Right lobe of liver (tissue), 6 donors: ENCODE data around the gene CCDC201. TPM values are rescaled to one million over a fixed set of nuclear protein-coding genes. Genes with fewer than 3 reads are reported as not detected.

Source experiments
- ATAC-seq, 4 donors: fragments of 200-7000 bp; cut with Tn5 transposase; one replicate each; pipeline ENCODE4 v1.9.1; 2020; ENCODE audit warnings: mild to moderate bottlenecking in 4 of 4, moderate library complexity in 4 of 4
- DNase-seq, 3 donors: peaks; one replicate each; pipeline ENCODE4 v3.0.0-alpha.2; 2020
- H3K27ac ChIP-seq, 3 donors: fragments of 200-600 bp; one replicate each; pipeline ENCODE4 v1.8.0; 2022
- H3K27me3 ChIP-seq, 2 donors: fragments of 200-600 bp; one replicate each; pipeline ENCODE4 v1.8.0; 2022
- H3K36me3 ChIP-seq, 4 donors: fragments of 200-600 bp; sonication (generic) in 1 of 4; one replicate each; pipeline versions ENCODE4 v1.5.1 to v1.8.0; 2017 to 2022; ENCODE audit warnings: control low read depth in 1 of 4
- H3K4me1 ChIP-seq, 4 donors: fragments of 200-600 bp; sonication (generic) in 1 of 4; one replicate each; pipeline versions ENCODE4 v1.5.1 to v1.8.0; 2017 to 2022; ENCODE audit warnings: control low read depth in 1 of 4
- H3K4me3 ChIP-seq, 3 donors: fragments of 200-600 bp; one replicate each; pipeline ENCODE4 v1.8.0; 2022
- H3K9me3 ChIP-seq, 4 donors: fragments of 200-600 bp; sonication (generic) in 1 of 4; one replicate each; pipeline versions ENCODE4 v1.5.1 to v1.8.0; 2017 to 2022; ENCODE audit warnings: control low read depth in 1 of 4
- CTCF ChIP-seq, 4 donors: fragments of 200-600 bp in 3 of 4; fragments of 450-650 bp in 1 of 4; IDR thresholded peaks; one replicate each; pipeline versions ENCODE4 v1.5.1 to v1.8.0; 2016 to 2022; ENCODE audit warnings: antibody characterized with exemption in 4 of 4, mild to moderate bottlenecking in 2 of 4
- POLR2A ChIP-seq: fragments of 450-650 bp; IDR thresholded peaks from one replicate; pipeline ENCODE4 v1.6.1; 2017; ENCODE audit warnings: antibody characterized with exemption, mild to moderate bottlenecking
- WGBS: methylation state at CpG from one replicate; pipeline ENCODE4 v1.1.6; 2018; ENCODE audit warnings: low coverage, low lambda C conversion rate; ENCODE audit not compliant: insufficient coverage; ENCODE audit errors: missing lambda C conversion rate; 5-methylcytosine and 5-hydroxymethylcytosine counted together
- intact Hi-C, 2 donors: fragments of 100-400 bp; cut with DNase I; formaldehyde crosslinking; loops; one replicate each; pipeline versions ENCODE4 v1.11.2 to v1.14.1; 2022
- total RNA-seq, 6 experiments: library from RNA; depleted of rRNA in 2 of 6; stranded (reverse); fragments of >200 nt in 2 of 6; fragmentation: NEBNext Ultra II Directional in 3 of 6; extraction: Animal tissue kit (Norgen Biotek cat#: 25700) in 3 of 6; gene quantifications; one replicate each; pipeline versions ENCODE4 v1.1.0 to v1.2.4, GENCODE V29; 2016 to 2023
- donor health status: DM: no; HTN: yes; CAD: no.
- donor health status: DM: no; HTN: no; CAD: no.
- donor health status: DM: no; HTN: no; CAD: no.
- donor health status: DM: no; HTN: yes; CAD: no.
- donor health status: DM: no; HTN: yes; CAD: no.

The CCDC201 gene
- total RNA-seq, 6 experiments from 2014 or later: 0.07 TPM; not detected in 5

GRCh38 chr7:45911311-45911710, 38.4 kb upstream of the CCDC201 start:
- intact Hi-C loops: loop anchor here in 1 of 2 donors (10.0 kb wide), 1 partner anchor 1173 kb away; no protein-coding TSS in a partner anchor
- no peak for DNase-seq
- WGBS: 81% methylated on average over 8 of the region's 9 CpGs
- Histone ChIP-seq H3K9me3 (no peaks in the 10 kb centered on the region), H3K4me1 (no peaks in the 10 kb centered on the region), H3K27me3 (no peaks in the 10 kb centered on the region), H3K4me3 (no peak overlapping the region), H3K27ac (no peak overlapping the region), H3K36me3 (peaks cover 0 to 3% (median 0%) of the 10 kb centered on the region in 4 donors)
- TF ChIP-seq CTCF (IDR thresholded peaks at IDR 0.05): no peak
- no peak for TF ChIP-seq POLR2A
- ATAC-seq: no peak

GRCh38 chr7:45910855-45911254, 38.0 kb upstream of the CCDC201 start:
- Histone ChIP-seq H3K4me1 (no peaks in the 10 kb centered on the region), H3K4me3 (no peak overlapping the region), H3K27ac (no peak overlapping the region), H3K36me3 (peaks cover 0 to 3% (median 0%) of the 10 kb centered on the region in 4 donors), H3K27me3 (no peaks in the 10 kb centered on the region), H3K9me3 (no peaks in the 10 kb centered on the region)
- intact Hi-C loops: loop anchor here in 1 of 2 donors (10.0 kb wide), 1 partner anchor 1174 kb away; no protein-coding TSS in a partner anchor
- no peak for DNase-seq
- 69% methylated on average over 3 of the region's 3 CpGs for WGBS
- ATAC-seq: no peak
- TF ChIP-seq POLR2A (no peak), CTCF (IDR thresholded peaks at IDR 0.05) (no peak)

- Histone ChIP-seq H3K4me3 (no peak overlapping the region), H3K27ac (no peak overlapping the region), H3K27me3 (no peaks in the 10 kb centered on the region), H3K9me3 (no peaks in the 10 kb centered on the region), H3K36me3 (peaks cover 0 to 3% (median 0%) of the 10 kb centered on the region in 4 donors), H3K4me1 (no peaks in the 10 kb centered on the region)
- ATAC-seq (no peak), DNase-seq (no peak)
- no peak for TF ChIP-seq CTCF (IDR thresholded peaks at IDR 0.05)
- no peak for TF ChIP-seq POLR2A
- intact Hi-C loops: no loop called here
Measured at GRCh38 chr7:45909561-45909960, 36.7 kb upstream of the CCDC201 start.

- H3K4me1 ChIP-seq: no peaks in the 10 kb centered on the region
- H3K27ac ChIP-seq: no peak overlapping the region
- H3K27me3 ChIP-seq: no peaks in the 10 kb centered on the region
- no peak for DNase-seq
- no peaks in the 10 kb centered on the region for H3K9me3 ChIP-seq
- 70% methylated on average over 1 of the region's 1 CpG for WGBS
- no peaks in the 10 kb centered on the region for H3K36me3 ChIP-seq
- ATAC-seq: peak; percentile 46 to 79 (median 72)
- intact Hi-C loops: no loop called here
- H3K4me3 ChIP-seq: no peak overlapping the region
- TF ChIP-seq CTCF (IDR thresholded peaks at IDR 0.05) (peak; percentile 12 to 28 (median 18)), POLR2A (no peak)
Measured at GRCh38 chr7:45902820-45903219, 29.9 kb upstream of the CCDC201 start.

GRCh38 chr7:45901566-45901965, 28.7 kb upstream of the CCDC201 start:
- Histone ChIP-seq H3K27me3 (no peaks in the 10 kb centered on the region), H3K36me3 (no peaks in the 10 kb centered on the region), H3K27ac (no peak overlapping the region), H3K4me1 (no peaks in the 10 kb centered on the region), H3K9me3 (no peaks in the 10 kb centered on the region), H3K4me3 (no peak overlapping the region)
- ATAC-seq (no peak), DNase-seq (no peak)
- TF ChIP-seq POLR2A (no peak), CTCF (IDR thresholded peaks at IDR 0.05) (no peak)
- intact Hi-C loops: no loop called here
- WGBS: 90% methylated on average over 1 of the region's 1 CpG
